Measurements from ENCODE around the gene EFR3B. TPM values are rescaled to one million over a fixed set of nuclear protein-coding genes. Genes with fewer than 3 reads are reported as not detected.

The EFR3B gene
- total RNA-seq, 1 donor from 2014 or later = 14.7 TPM

DNA sequence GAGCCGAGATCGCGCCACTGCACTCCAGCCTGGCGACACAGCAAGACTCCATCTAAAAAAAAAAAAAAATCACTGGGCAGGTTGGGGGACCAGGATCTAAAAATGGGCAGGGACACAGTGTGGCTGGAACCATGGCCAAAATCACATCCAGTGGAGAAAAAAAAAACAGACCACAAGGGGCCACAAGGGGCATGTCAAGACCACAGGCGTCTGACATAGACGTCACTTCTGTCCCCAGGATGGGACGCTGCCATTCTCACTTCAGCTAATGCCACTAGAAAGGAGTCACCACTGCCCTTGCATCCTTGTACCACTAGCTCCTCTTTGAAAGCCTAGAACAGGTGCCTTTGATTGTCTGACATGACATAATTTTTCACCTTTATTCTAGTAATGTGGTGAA lies 129.0 kb downstream of the EFR3B start:
- Mint-ChIP-seq H3K4me1 (ENCODE audit: low read depth, unreplicated experiment) (no peaks in the 10 kb centered on the region), H3K27ac (ENCODE audit: unreplicated experiment) (no peak overlapping the region), H3K4me3 (ENCODE audit: unreplicated experiment) (no peak overlapping the region), H3K36me3 (ENCODE audit: low read depth, unreplicated experiment) (no peaks in the 10 kb centered on the region), H3K9me3 (ENCODE audit: unreplicated experiment) (no peaks in the 10 kb centered on the region), H3K27me3 (ENCODE audit: low read depth, unreplicated experiment) (peaks cover 68% of the 10 kb centered on the region)
- Histone ChIP-seq H2AFZ (ENCODE audit: low read depth, low read length) (no peak overlapping the region), H3K4me1 (ENCODE audit: insufficient read depth, low read length) (no peaks in the 10 kb centered on the region), H4K20me1 (ENCODE audit: insufficient read depth, low read length) (no peaks in the 10 kb centered on the region), H3K4me2 (ENCODE audit: low read length) (no peak overlapping the region), H3K9ac (ENCODE audit: low read length) (no peak overlapping the region), H3K9me3 (ENCODE audit: insufficient read depth, low read depth, low read length) (no peaks in the 10 kb centered on the region), H3K36me3 (ENCODE audit: insufficient read depth, low read length) (no peaks in the 10 kb centered on the region), H3K4me3 (ENCODE audit: insufficient read depth, low read depth, low read length) (no peak overlapping the region), H3K27ac (ENCODE audit: low read depth, low read length) (no peak overlapping the region), H3K27me3 (ENCODE audit: insufficient read depth, low read length) (peaks cover 47% of the 10 kb centered on the region), H3K79me2 (ENCODE audit: insufficient read depth, low read length) (no peaks in the 10 kb centered on the region)
- DNase-seq (ENCODE audit: low read depth) (no peak), FAIRE-seq (no peak)
- TF ChIP-seq EZH2 (IDR thresholded peaks at IDR 0.05; ENCODE audit: insufficient read depth, low read length) = no peak
- TF ChIP-seq, protein P1, sequence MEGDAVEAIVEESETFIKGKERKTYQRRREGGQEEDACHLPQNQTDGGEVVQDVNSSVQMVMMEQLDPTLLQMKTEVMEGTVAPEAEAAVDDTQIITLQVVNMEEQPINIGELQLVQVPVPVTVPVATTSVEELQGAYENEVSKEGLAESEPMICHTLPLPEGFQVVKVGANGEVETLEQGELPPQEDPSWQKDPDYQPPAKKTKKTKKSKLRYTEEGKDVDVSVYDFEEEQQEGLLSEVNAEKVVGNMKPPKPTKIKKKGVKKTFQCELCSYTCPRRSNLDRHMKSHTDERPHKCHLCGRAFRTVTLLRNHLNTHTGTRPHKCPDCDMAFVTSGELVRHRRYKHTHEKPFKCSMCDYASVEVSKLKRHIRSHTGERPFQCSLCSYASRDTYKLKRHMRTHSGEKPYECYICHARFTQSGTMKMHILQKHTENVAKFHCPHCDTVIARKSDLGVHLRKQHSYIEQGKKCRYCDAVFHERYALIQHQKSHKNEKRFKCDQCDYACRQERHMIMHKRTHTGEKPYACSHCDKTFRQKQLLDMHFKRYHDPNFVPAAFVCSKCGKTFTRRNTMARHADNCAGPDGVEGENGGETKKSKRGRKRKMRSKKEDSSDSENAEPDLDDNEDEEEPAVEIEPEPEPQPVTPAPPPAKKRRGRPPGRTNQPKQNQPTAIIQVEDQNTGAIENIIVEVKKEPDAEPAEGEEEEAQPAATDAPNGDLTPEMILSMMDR (IDR thresholded peaks at IDR 0.05; ENCODE audit: insufficient read depth, low read depth, low read length) = no peak

DNA sequence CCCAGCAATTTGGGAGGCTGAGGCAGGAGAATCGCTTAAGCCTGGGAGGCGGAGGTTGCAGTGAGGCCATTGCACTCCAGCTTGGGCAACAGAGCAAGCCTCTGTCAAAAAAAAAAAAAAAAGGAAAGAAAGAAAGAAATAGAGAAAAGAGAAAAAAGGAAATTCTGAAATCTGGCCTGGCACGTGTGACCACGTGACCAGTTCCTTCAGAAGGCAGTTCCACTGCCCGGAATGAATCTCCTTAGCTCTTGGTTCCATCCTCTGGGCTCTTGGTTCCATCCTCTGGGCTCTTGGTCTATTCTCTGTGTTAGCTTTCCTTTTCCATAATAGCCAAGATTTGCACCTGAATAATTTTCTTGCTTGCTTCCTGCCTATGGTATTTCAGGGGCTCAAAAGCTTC lies 131.8 kb downstream of the EFR3B start:
- Mint-ChIP-seq H3K4me3 (ENCODE audit: unreplicated experiment) (no peak overlapping the region), H3K27ac (ENCODE audit: unreplicated experiment) (no peak overlapping the region), H3K4me1 (ENCODE audit: low read depth, unreplicated experiment) (no peaks in the 10 kb centered on the region), H3K27me3 (ENCODE audit: low read depth, unreplicated experiment) (peaks cover 66% of the 10 kb centered on the region), H3K36me3 (ENCODE audit: low read depth, unreplicated experiment) (no peaks in the 10 kb centered on the region), H3K9me3 (ENCODE audit: unreplicated experiment) (no peaks in the 10 kb centered on the region)
- Histone ChIP-seq H3K27ac (ENCODE audit: low read depth, low read length) (no peak overlapping the region), H3K4me2 (ENCODE audit: low read length) (no peak overlapping the region), H3K79me2 (ENCODE audit: insufficient read depth, low read length) (no peaks in the 10 kb centered on the region), H3K27me3 (ENCODE audit: insufficient read depth, low read length) (peaks cover 35% of the 10 kb centered on the region), H3K9ac (ENCODE audit: low read length) (no peak overlapping the region), H3K4me1 (ENCODE audit: insufficient read depth, low read length) (no peaks in the 10 kb centered on the region), H3K36me3 (ENCODE audit: insufficient read depth, low read length) (no peaks in the 10 kb centered on the region), H3K4me3 (ENCODE audit: insufficient read depth, low read depth, low read length) (no peak overlapping the region), H3K9me3 (ENCODE audit: insufficient read depth, low read depth, low read length) (no peaks in the 10 kb centered on the region), H4K20me1 (ENCODE audit: insufficient read depth, low read length) (no peaks in the 10 kb centered on the region), H2AFZ (ENCODE audit: low read depth, low read length) (no peak overlapping the region)
- TF ChIP-seq, protein P1 (IDR thresholded peaks at IDR 0.05; ENCODE audit: insufficient read depth, low read depth, low read length) = no peak
- TF ChIP-seq EZH2 (IDR thresholded peaks at IDR 0.05; ENCODE audit: insufficient read depth, low read length) = no peak
- FAIRE-seq (no peak), DNase-seq (ENCODE audit: low read depth) (no peak)

DNA sequence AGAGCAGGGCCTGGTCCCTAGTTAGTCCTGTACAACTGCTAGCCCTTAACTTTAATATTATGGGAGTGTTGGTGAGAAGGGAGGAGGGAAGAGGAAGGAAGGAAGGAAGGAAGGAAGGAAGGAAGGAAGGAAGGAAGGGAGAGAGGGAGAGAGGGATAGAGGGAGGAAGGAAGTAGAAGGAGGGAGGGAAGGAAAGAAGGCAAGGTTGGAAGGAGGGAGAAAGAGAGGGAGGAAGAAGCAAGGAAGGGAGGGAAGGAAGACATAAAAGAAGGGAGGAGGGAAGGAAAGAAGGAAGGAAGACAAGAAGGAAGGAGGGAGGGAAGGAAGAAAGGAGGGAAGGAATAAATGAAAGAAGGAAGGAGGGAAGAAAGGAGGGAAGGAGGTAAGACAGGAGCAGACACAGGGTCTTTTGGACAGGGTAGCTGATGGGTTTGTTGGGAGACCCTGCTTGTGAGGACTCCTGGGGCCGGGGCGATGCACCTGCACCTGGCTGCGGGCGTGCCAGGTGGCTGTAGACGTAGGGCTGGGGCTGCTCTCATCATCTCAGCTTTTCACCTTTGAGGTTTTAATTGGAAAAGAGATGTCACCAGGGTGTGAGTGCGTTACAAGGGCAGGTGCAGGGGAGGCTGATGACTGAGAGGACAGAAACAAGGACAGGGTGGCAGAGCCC lies 132.5 kb downstream of the EFR3B start:
- H3K36me3 Mint-ChIP-seq (ENCODE audit: low read depth, unreplicated experiment) = no peaks in the 10 kb centered on the region
- Histone ChIP-seq H3K79me2 (ENCODE audit: insufficient read depth, low read length) (no peaks in the 10 kb centered on the region), H3K9ac (ENCODE audit: low read length) (no peak overlapping the region), H3K27ac (ENCODE audit: low read depth, low read length) (no peak overlapping the region), H3K27me3 (ENCODE audit: insufficient read depth, low read length) (peaks cover 29% of the 10 kb centered on the region), H3K9me3 (ENCODE audit: insufficient read depth, low read depth, low read length) (no peaks in the 10 kb centered on the region), H3K36me3 (ENCODE audit: insufficient read depth, low read length) (no peaks in the 10 kb centered on the region), H4K20me1 (ENCODE audit: insufficient read depth, low read length) (no peaks in the 10 kb centered on the region), H2AFZ (ENCODE audit: low read depth, low read length) (no peak overlapping the region), H3K4me1 (ENCODE audit: insufficient read depth, low read length) (no peaks in the 10 kb centered on the region), H3K4me2 (ENCODE audit: low read length) (no peak overlapping the region), H3K4me3 (ENCODE audit: insufficient read depth, low read depth, low read length) (no peak overlapping the region)
- H3K9me3 Mint-ChIP-seq (ENCODE audit: unreplicated experiment) = no peaks in the 10 kb centered on the region
- FAIRE-seq (no peak), DNase-seq (ENCODE audit: low read depth) (no peak)
- H3K4me3 Mint-ChIP-seq (ENCODE audit: unreplicated experiment) = no peak overlapping the region
- peaks cover 61% of the 10 kb centered on the region for H3K27me3 Mint-ChIP-seq (ENCODE audit: low read depth, unreplicated experiment)
- H3K4me1 Mint-ChIP-seq (ENCODE audit: low read depth, unreplicated experiment) = no peaks in the 10 kb centered on the region
- no peak overlapping the region for H3K27ac Mint-ChIP-seq (ENCODE audit: unreplicated experiment)
- TF ChIP-seq, protein P1 (IDR thresholded peaks at IDR 0.05; ENCODE audit: insufficient read depth, low read depth, low read length) = no peak
- TF ChIP-seq EZH2 (IDR thresholded peaks at IDR 0.05; ENCODE audit: insufficient read depth, low read length) = no peak
